Body of pancreas (tissue), 4 donors: Measurements from ENCODE around the gene NISCH. TPM values are rescaled to one million over a fixed set of nuclear protein-coding genes. Genes with fewer than 3 reads are reported as not detected.

ENCODE experiments used
- ATAC-seq: fragments of 150-250 bp; one replicate; pipeline ENCODE4 v1.9.1; 2016
- DNase-seq, 4 donors: peaks; one replicate each; pipeline ENCODE4 v3.0.0-alpha.2; 2019
- H3K27ac ChIP-seq, 4 donors: fragments of 200-600 bp; sonication (generic); 1 replicate in 3 of 4; 2 replicates in 1 of 4; pipeline versions ENCODE4 v1.5.1 to v1.6.1; 2016 to 2019; ENCODE audit warnings: mild to moderate bottlenecking in 1 of 4, mixed read lengths in 1 of 4, moderate library complexity in 1 of 4
- H3K27me3 ChIP-seq, 2 donors: fragments of 200-600 bp; sonication (generic); one replicate each; pipeline ENCODE4 v1.6.0; 2016; ENCODE audit warnings: mild to moderate bottlenecking in 1 of 2
- H3K36me3 ChIP-seq, 2 donors: fragments of 200-600 bp; sonication (generic); replicated peaks in 1 of 2; 2 replicates each; pipeline ENCODE4 v1.5.1; 2016; ENCODE audit warnings: low read depth in 2 of 2; ENCODE audit not compliant: insufficient read depth in 1 of 2
- H3K4me1 ChIP-seq: fragments of 200-600 bp; sonication (generic); one replicate; pipeline ENCODE4 v1.6.0; 2016
- H3K4me3 ChIP-seq, 2 donors: fragments of 200-600 bp; sonication (generic); 1 replicate in 1 of 2; 2 replicates in 1 of 2; pipeline ENCODE4 v1.5.1; 2016 to 2019
- H3K9me3 ChIP-seq, 3 donors: fragments of 200-600 bp; sonication (generic); 1 replicate in 2 of 3; 2 replicates in 1 of 3; pipeline ENCODE4 v1.5.1; 2016
- POLR2A ChIP-seq, 3 donors: fragments of 450-650 bp; IDR thresholded peaks; one replicate each; pipeline ENCODE4 v1.6.1; 2016; ENCODE audit warnings: antibody characterized with exemption in 3 of 3, mild to moderate bottlenecking in 2 of 3
- WGBS, 2 donors: methylation state at CpG; one replicate each; pipeline ENCODE4 v1.1.5; 2017; 5-methylcytosine and 5-hydroxymethylcytosine counted together
- intact Hi-C: fragments of 100-400 bp; cut with DNase I; formaldehyde crosslinking; loops from one replicate; pipeline ENCODE4 v1.15.1; 2023
- total RNA-seq, 2 donors: library from RNA; depleted of rRNA; stranded (reverse); fragments of >200 nt; gene quantifications; one replicate each; pipeline ENCODE4 v1.1.0, GENCODE V29; 2016
- TF ChIP-seq, protein P1 (sequence below), 7 experiments: fragments of 450-650 bp in 4 of 7; fragments of 200-600 bp in 3 of 7; sonication (generic) in 3 of 7; IDR thresholded peaks; one replicate each; pipeline ENCODE4 v1.5.1; 2016 to 2019; ENCODE audit warnings: antibody characterized with exemption in 7 of 7

NISCH gene
- total RNA-seq, 2 donors from 2014 or later = 58.9 to 115 TPM

DNA sequence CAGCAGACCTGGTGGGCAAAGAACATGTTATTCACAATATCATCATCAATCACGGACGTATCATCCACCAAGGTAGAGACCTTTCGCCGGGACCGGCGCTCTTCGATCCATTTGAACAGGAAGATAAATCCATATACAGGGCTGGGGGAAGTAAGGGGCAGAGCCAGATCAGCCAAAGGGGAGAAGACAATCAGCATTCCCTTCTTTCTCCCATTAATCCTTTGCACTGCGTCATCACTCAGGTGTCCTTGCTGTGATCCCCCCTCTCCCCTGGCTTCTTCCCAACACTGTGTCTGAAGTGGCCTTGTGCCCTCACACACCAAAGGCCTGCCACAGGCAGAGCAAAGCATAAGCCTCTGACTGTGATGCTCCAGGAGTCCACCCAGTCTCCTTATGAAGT, 46.9 kb upstream of the NISCH start:
- ATAC-seq (no peak), DNase-seq (peak in 1 of 4 donors; percentile 8)
- Histone ChIP-seq H3K9me3 (no peaks in the 10 kb centered on the region), H3K27me3 (no peaks in the 10 kb centered on the region), H3K36me3 (peaks cover 5 to 15% of the 10 kb centered on the region in 2 donors), H3K4me3 (no peak overlapping the region), H3K4me1 (peaks cover 44% of the 10 kb centered on the region), H3K27ac (no peak overlapping the region)
- 84 to 88% methylated on average over 8 of the region's 8 CpGs for WGBS, 2 donors
- TF ChIP-seq, protein P1, sequence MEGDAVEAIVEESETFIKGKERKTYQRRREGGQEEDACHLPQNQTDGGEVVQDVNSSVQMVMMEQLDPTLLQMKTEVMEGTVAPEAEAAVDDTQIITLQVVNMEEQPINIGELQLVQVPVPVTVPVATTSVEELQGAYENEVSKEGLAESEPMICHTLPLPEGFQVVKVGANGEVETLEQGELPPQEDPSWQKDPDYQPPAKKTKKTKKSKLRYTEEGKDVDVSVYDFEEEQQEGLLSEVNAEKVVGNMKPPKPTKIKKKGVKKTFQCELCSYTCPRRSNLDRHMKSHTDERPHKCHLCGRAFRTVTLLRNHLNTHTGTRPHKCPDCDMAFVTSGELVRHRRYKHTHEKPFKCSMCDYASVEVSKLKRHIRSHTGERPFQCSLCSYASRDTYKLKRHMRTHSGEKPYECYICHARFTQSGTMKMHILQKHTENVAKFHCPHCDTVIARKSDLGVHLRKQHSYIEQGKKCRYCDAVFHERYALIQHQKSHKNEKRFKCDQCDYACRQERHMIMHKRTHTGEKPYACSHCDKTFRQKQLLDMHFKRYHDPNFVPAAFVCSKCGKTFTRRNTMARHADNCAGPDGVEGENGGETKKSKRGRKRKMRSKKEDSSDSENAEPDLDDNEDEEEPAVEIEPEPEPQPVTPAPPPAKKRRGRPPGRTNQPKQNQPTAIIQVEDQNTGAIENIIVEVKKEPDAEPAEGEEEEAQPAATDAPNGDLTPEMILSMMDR (IDR thresholded peaks at IDR 0.05) = no peak
- TF ChIP-seq POLR2A (IDR thresholded peaks at IDR 0.05) = no peak
- intact Hi-C loops = no loop called here

DNA sequence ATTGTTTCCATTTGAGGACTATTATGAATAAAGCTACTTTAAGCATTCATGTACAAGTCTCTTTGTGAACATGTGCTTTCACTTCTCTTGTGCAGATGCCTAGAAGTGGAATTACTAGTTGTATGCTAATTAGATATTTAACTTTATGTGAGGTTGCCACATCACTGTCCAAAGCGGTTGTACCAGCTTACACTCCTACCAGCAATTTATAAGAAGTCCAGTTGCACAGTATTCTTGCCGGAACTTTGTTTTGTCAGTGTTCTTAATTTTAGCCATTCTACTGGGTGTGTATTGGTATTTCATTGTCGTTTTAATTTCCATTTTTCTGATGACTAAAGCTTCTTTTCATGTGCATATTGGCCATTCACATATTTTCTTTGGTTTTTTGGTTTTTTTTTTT, 39.6 kb upstream of the NISCH start:
- DNase-seq = no peak
- Histone ChIP-seq H3K9me3 (no peaks in the 10 kb centered on the region), H3K27me3 (no peaks in the 10 kb centered on the region), H3K4me1 (peaks cover 24% of the 10 kb centered on the region), H3K36me3 (no peaks in the 10 kb centered on the region), H3K27ac (no peak overlapping the region), H3K4me3 (no peak overlapping the region)
- intact Hi-C loops = no loop called here
- TF ChIP-seq, protein P1 (IDR thresholded peaks at IDR 0.05) = no peak
- TF ChIP-seq POLR2A (IDR thresholded peaks at IDR 0.05) = no peak
- 87% methylated on average over 3 of the region's 3 CpGs for WGBS, 2 donors
- no peak for ATAC-seq

DNA sequence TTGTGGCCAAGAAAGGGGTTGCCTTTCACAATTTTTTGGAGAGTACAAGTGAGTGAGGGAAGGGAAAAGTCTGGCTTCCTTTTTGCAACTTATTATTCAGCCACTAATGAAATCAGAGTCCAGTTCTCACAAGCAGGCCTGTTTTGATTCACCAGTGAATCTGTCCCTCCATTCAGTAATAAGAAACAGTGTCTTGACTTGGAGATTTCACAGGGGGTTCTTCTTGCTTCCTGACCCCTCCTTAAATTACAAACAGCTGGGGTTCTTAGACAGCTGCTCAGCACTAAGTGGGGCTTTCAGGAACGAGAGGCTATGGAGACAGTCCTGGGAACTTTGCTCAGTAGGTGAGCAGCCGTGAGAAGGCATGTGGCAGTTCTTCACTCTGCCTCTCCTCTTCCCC, 35.0 kb upstream of the NISCH start:
- WGBS, 2 donors = 71 to 80% methylated on average over 1 to 2 of the region's 2 CpGs
- H3K9me3 ChIP-seq = no peaks in the 10 kb centered on the region

DNA sequence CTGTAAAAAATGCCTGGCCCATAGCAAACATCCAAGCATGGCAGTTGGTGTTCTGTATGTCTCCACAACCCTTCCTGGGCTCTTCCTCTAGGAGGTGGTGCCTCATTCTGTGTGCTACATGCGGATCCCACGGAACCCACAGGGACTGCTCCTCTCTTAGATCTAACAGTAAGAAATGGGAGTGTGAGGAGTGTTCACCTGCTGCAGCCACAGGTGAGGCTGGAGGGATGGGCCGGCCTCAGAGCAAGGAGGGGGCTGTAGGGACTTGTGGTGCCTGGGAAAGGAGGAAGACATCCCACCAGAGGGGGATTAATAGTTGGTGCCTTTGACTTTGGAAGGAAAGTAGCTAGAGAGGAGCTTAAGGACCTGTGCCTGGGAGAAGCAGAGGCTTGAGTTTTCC, 32.7 kb upstream of the NISCH start:
- intact Hi-C loops = no loop called here
- 86 to 100% methylated on average over 3 of the region's 3 CpGs for WGBS, 2 donors
- Histone ChIP-seq H3K4me1 (no peaks in the 10 kb centered on the region), H3K4me3 (no peak overlapping the region), H3K27me3 (no peaks in the 10 kb centered on the region), H3K9me3 (no peaks in the 10 kb centered on the region), H3K27ac (no peak overlapping the region), H3K36me3 (no peaks in the 10 kb centered on the region)
- ATAC-seq (no peak), DNase-seq (peak in 1 of 4 donors; percentile 0)
- TF ChIP-seq, protein P1 (IDR thresholded peaks at IDR 0.05) = no peak
- TF ChIP-seq POLR2A (IDR thresholded peaks at IDR 0.05) = no peak

More for the DNA sequence above, 35.0 kb upstream of the NISCH start:
- intact Hi-C loops = no loop called here
- ATAC-seq (no peak), DNase-seq (peak in 1 of 4 donors; percentile 0)
- no peaks in the 10 kb centered on the region for H3K27me3 ChIP-seq
- no peak overlapping the region for H3K27ac ChIP-seq
- H3K4me3 ChIP-seq = no peak overlapping the region
- H3K4me1 ChIP-seq = no peaks in the 10 kb centered on the region
- TF ChIP-seq, protein P1 (IDR thresholded peaks at IDR 0.05) = no peak
- no peak for TF ChIP-seq POLR2A (IDR thresholded peaks at IDR 0.05)
- H3K36me3 ChIP-seq = no peaks in the 10 kb centered on the region

DNA sequence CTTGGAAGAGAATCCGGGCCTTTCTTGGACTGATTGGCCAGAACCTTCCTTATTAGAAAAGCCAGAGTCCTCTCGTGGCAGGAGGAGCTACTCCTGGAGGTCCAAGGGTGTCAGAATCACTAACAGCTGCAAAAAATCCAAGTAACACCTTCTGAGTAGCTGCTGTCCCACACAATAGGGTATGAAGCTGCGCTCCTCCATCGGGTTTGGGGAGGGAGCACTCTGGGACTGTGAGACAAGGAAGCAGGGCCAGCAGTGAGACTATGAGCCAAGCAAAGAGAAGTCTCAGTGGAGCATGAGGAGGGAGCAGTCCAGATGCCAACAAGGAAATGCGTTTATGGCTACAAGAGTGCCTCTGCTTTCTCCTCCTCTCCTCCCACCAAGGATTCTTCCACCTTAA, 32.2 kb upstream of the NISCH start:
- Histone ChIP-seq H3K36me3 (no peaks in the 10 kb centered on the region), H3K27me3 (no peaks in the 10 kb centered on the region), H3K4me3 (no peak overlapping the region), H3K4me1 (no peaks in the 10 kb centered on the region), H3K9me3 (no peaks in the 10 kb centered on the region), H3K27ac (no peak overlapping the region)
- no peak for TF ChIP-seq POLR2A (IDR thresholded peaks at IDR 0.05)
- TF ChIP-seq, protein P1 (IDR thresholded peaks at IDR 0.05) = no peak
- 61 to 63% methylated on average over 5 of the region's 5 CpGs for WGBS, 2 donors
- DNase-seq = peak in 1 of 4 donors; percentile 2
- intact Hi-C loops = no loop called here
- no peak for ATAC-seq
